Stimulated activated naive CD4-positive, alpha-beta T cell (primary cell): ENCODE results near the gene KCNJ5.

Experiments used
- DNase-seq, 6 experiments: peaks; one replicate each; lab custom pipeline; 2025; lab: John Stamatoyannopoulos, UW

KCNJ5 gene

GRCh38 chr11:128957202-128957482, 66.0 kb downstream of the KCNJ5 start:
- DNase-seq = no peak

DNA sequence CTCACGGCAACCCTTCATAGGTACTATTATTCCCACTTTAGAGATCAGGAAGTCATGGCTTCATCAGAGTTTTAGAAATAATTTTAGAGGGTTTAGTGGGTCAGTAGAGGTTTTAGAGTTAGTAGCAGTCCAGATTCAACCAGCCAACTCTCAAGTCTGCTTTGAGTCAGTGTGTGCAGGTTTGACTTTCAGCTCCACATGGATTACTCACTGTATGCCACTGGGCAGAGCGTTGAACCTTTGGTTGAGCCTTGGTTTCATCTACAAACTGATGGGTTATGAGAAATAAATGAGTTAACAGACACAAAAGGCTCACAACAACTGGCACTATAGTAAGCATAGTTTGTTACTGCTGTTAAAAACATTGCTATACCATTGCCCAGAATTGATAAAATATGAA, 70.5 kb downstream of the KCNJ5 start:
- DNase-seq = no peak

- DNase-seq = no peak
These were observed 71.7 kb downstream of the KCNJ5 start for GRCh38 chr11:128962896-128963295.

- no peak for DNase-seq
These were observed 72.7 kb downstream of the KCNJ5 start for GRCh38 chr11:128963744-128964325.

DNA sequence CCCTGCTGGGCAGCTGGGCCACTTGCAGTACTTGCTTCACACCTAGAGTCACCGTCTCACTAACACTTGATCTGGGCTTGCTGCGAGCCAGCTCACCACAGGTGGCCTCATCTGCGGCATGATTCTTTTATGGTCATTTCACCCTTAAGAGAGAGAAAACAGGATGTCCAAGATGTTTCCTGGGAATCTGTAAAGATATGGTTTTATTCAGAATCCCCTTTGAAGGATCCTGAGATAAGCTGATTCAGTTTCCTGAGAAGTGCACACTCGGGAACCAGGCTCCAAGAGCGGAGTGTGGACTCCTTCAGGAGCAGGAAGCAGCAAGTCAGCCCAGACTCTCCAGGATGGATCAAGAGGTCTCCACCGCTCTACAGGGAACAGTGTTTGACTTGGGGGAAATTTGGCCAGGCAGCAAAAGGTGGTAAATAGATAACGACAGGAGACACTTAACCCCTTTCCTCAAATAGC, 73.3 kb downstream of the KCNJ5 start:
- no peak for DNase-seq

DNA sequence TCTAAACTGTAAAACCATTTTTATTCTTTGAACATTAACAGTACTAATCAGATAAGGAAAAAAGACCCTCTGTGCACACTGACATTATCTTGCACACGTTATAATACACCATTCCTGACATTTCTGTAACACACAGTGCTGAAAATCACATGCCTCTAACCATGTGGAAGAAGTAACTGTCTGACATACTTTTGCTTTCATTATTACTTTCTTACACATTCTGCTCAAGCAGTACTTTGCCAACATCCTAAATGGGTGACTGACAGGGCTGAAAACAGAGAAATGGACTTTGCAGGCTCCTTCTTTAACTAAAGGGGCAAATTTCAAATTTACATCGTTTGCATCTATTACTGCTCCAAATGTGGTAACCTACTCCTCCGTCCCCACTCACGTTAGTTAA, 74.3 kb downstream of the KCNJ5 start:
- no peak for DNase-seq

DNA sequence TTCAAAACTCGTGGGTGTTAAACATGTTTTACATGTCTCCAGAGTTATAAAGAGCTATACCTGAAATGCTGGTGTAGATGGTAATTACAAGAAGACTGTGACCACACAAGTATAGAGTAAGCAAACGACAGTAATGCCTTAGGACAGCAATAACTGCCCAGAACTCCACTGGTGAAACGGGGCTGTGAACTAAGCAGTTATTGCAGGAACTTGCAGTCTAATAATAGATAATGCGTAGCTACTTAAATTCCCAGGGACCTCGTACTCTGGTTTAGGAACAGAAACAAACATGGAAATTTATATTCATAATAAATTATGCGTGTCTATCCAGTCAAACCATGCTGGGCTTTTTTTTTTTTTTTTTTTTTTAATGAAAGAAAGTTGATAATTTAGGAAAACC, 76.4 kb downstream of the KCNJ5 start:
- DNase-seq = no peak

GRCh38 chr11:128968916-128969315, 77.8 kb downstream of the KCNJ5 start:
- DNase-seq = no peak
